LNCaP clone FGC (cell line): ENCODE results near the gene DOCK2.
A peak's percentile ranks its signal among the peaks of the same experiment; 100 is the strongest.

Experiments
- DNase-seq: peaks from one replicate; pipeline ENCODE4 v3.0.0-alpha.2; 2011; ENCODE audit warnings: low read depth
- H3K4me3 ChIP-seq: 2 replicates; pipeline ENCODE4 v1.5.1; 2011; ENCODE audit warnings: mild to moderate bottlenecking, low read depth, low read length, control low read depth
- TF ChIP-seq, protein P1 (sequence below): IDR thresholded peaks from 2 replicates; pipeline ENCODE4 v1.5.1; 2012; ENCODE audit warnings: mild to moderate bottlenecking; ENCODE audit not compliant: control insufficient read depth, insufficient read depth; ENCODE audit errors: extremely low read depth

The DOCK2 gene

DNA sequence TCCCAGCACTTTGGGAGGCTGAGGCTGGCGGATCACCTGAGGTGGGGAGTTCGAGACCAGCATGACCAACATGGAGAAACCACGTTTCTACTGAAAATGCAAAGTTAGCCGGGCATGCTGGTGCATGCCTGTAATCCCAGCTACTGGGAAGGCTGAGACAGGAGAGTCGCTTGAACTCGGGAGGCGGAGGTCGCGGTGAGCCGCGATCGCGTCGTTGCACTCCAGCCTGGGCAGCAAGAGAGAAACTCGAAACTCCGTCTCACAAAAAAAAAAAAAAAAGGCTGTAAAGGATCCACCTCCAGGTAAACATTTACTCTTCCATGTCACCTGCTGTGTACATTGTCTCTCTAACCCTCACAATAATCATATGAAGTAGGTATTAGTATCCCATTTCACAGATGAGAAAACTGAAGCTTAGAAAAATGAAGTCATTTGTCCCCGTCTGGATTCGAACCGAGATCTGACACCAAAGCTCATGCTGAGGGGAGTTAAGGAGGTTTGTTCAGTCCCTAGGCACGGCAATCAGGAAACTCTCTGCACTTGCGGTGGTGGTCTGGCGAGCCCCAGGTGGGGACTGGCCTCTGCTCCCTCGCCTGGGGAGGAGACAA is 494 bp upstream of the DOCK2 start:
- no peak overlapping the region for H3K4me3 ChIP-seq
- no peak for DNase-seq
- TF ChIP-seq, protein P1, sequence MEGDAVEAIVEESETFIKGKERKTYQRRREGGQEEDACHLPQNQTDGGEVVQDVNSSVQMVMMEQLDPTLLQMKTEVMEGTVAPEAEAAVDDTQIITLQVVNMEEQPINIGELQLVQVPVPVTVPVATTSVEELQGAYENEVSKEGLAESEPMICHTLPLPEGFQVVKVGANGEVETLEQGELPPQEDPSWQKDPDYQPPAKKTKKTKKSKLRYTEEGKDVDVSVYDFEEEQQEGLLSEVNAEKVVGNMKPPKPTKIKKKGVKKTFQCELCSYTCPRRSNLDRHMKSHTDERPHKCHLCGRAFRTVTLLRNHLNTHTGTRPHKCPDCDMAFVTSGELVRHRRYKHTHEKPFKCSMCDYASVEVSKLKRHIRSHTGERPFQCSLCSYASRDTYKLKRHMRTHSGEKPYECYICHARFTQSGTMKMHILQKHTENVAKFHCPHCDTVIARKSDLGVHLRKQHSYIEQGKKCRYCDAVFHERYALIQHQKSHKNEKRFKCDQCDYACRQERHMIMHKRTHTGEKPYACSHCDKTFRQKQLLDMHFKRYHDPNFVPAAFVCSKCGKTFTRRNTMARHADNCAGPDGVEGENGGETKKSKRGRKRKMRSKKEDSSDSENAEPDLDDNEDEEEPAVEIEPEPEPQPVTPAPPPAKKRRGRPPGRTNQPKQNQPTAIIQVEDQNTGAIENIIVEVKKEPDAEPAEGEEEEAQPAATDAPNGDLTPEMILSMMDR = no peak

DNA sequence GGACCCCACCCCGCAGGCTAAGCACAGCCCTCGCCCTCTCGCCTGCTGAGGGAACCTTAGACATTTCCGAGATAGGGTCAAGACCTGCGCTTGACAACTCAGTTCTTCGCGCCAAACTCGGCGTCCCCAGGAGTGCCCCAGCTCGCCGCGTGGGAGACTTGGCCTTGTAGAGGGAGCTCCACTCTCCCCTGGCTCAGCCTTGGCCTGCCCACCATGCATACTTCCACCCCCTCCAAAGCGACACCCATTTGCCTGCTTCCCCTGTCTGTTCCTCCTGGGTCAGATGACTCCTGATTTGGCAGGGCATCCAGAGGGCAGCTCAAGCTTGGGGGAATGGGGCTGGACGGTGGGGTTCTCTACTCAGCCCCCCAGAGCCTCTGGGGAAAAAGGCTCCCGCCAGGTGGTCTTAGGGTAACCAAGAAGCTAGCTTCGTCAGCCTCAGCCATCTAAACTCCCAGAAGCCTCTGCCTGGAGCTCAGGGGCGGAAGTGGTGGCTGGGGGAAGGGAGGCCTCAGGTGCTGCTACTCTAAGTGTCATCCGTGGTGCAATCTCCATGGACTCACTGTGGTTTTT is 560 bp downstream of the DOCK2 start:
- H3K4me3 ChIP-seq = no peak overlapping the region
- no peak for DNase-seq
- TF ChIP-seq, protein P1 = no peak

DNA sequence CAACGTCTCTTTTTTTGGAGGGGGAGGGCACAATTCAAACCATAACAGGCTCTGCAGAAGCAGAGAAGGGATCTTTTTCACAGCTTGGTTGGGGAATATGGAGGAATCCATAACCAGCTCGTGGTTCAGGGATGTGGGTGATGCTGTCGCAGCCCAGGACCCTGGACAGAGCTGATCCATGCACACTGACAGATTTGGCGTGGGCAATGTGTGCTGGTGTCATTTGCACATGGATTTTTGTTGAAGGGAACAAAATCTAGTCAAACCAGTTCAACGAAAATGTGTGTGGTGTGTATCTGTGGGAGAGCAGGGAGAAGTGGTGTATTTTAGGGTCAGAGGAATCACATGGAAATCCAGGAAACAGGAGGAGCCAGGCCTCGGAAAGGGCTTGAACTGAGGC is 4.2 kb downstream of the DOCK2 start:
- H3K4me3 ChIP-seq = no peak overlapping the region
- TF ChIP-seq, protein P1 = no peak
- peak; percentile 82 for DNase-seq

DNA sequence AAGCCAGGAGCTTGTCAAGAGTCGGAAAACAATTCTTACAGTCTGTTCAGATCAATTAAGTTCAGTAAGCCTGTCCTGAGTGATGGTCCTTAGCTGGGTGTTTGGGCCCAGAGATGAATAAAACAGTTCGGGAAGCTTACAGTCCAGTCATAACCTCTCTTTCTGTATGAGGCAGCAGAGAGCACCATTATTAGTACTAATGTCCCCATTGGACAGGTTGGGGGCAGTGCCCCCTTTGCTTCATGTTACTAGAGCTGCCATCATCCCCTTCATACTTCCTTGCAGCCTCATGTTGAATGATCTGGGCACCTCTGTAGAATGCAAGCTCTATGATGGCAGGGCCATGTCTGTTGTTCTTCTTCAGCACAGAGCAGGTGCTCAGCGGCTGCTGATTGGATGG is 9.8 kb downstream of the DOCK2 start:
- DNase-seq = no peak

DNA sequence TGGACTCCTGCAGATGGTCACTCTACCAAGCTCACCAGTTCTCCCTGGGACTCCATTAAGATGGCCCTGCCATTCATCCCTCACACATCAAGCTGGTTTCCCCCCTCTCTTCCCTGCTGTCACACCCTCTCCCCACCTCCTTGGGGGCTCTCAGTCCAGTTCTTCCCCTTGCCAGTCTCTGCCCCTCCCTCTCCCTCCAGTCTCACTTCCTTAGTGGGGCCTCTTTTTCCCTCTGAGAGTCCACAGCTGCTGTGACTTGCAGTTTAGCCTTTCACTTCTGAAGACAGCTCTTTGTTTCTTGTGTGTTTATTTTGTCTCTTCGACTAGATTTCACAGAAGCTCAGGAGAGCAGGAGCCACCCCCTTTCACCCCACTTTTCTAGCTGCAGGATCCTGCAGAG is 10.5 kb downstream of the DOCK2 start:
- H3K4me3 ChIP-seq = no peak overlapping the region
- TF ChIP-seq, protein P1 = no peak
- no peak for DNase-seq

More for the DNA sequence above, 9.8 kb downstream of the DOCK2 start:
- H3K4me3 ChIP-seq = no peak overlapping the region
- TF ChIP-seq, protein P1 = no peak

DNA sequence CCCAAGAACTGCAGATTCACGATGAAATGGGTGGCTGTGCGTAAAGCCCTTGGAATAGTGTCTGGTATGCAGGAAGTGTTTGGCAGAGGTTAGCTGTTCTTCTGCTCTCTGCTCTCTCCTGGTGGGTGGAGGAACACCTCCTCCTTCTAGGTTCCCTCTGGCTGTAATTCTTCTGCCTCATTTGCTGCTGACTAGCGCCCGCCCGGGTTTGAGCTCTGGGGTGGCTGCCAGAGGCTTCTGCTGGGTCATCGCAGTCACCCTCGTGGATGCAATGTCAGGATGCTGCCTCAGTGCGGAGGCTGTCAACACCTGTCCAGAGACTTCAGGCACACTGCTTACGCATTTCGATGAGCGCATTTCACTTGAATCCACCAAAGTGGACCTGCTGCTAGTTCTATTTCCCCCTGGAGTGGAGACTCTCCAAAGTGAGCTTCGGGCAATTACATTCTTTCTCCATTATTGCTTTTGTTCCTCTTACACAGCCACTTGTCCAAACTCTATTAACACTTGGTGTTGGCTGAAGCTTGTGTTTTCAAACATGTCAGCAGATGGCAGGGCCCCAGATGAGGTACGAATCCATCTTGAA is 11.7 kb downstream of the DOCK2 start:
- no peak for DNase-seq
- TF ChIP-seq, protein P1 = no peak
- no peak overlapping the region for H3K4me3 ChIP-seq

DNA sequence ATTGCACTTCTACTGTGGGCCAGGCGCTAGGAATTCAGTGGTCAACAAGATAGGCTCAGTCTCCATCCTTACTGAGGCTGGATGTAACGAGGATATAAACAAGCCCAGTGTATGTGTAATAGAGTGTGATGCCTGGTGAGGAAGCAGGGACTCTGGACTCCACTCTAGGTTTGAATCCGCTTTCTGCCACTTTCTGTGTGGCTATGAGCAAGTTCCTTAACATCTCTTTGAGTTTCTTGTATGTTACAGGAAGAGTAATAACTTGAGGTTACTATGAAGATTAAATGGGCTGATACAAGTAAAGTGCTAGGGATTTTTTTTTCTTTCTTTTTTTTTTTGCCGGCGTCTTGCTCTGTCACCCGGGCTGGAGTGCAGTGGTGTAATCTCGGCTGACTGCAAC is 12.4 kb downstream of the DOCK2 start:
- no peak for DNase-seq
- TF ChIP-seq, protein P1 = no peak
- no peak overlapping the region for H3K4me3 ChIP-seq
